H9 (cell line): Measurements from ENCODE around the gene PLEKHJ1. TPM values are rescaled to one million over a fixed set of nuclear protein-coding genes. Genes with fewer than 3 reads are reported as not detected.

ENCODE experiments used
- DNase-seq: peaks from one replicate; pipeline ENCODE4 v3.0.0-alpha.2; 2017
- H2AFZ ChIP-seq: one replicate; pipeline ENCODE4 v1.6.1; 2013; ENCODE audit warnings: mild to moderate bottlenecking, low read length, control low read depth, moderate library complexity
- H2AK5ac ChIP-seq: 2 replicates; pipeline ENCODE4 v1.6.1; 2013; ENCODE audit warnings: low read length, control low read depth, mixed read lengths; ENCODE audit not compliant: insufficient read length
- H2BK120ac ChIP-seq: one replicate; pipeline ENCODE4 v1.6.1; 2013; ENCODE audit warnings: low read depth, mild to moderate bottlenecking, low read length, control low read depth, inconsistent platforms; ENCODE audit not compliant: poor library complexity, severe bottlenecking
- H2BK12ac ChIP-seq: 2 replicates; pipeline ENCODE4 v1.6.1; 2013; ENCODE audit warnings: low read length, control low read depth, mixed read lengths, low read depth; ENCODE audit not compliant: insufficient read length
- H2BK15ac ChIP-seq: 2 replicates; pipeline ENCODE4 v1.6.1; 2013; ENCODE audit warnings: low read depth, low read length, control low read depth
- H2BK20ac ChIP-seq: one replicate; pipeline ENCODE4 v1.6.1; 2013; ENCODE audit warnings: low read depth, mild to moderate bottlenecking, low read length, control low read depth, inconsistent platforms; ENCODE audit not compliant: poor library complexity, severe bottlenecking
- H2BK5ac ChIP-seq: 2 replicates; pipeline ENCODE4 v1.6.1; 2013; ENCODE audit warnings: low read length, control low read depth, mixed read lengths; ENCODE audit not compliant: insufficient read length
- H3K14ac ChIP-seq: 2 replicates; pipeline ENCODE4 v1.6.1; 2013; ENCODE audit warnings: low read length, control low read depth; ENCODE audit not compliant: insufficient read depth
- H3K18ac ChIP-seq: 2 replicates; pipeline ENCODE4 v1.6.1; 2013; ENCODE audit warnings: low read depth, mild to moderate bottlenecking, mixed read lengths, low read length, control low read depth; ENCODE audit not compliant: insufficient read length
- H3K23ac ChIP-seq: 2 replicates; pipeline ENCODE4 v1.6.1; 2013; ENCODE audit warnings: low read length, control low read depth, mixed read lengths, low read depth; ENCODE audit not compliant: insufficient read length
- H3K23me2 ChIP-seq: 2 replicates; pipeline ENCODE4 v1.6.1; 2013; ENCODE audit warnings: low read depth, mild to moderate bottlenecking, mixed read lengths, low read length, control low read depth; ENCODE audit not compliant: insufficient read length, poor library complexity, severe bottlenecking
- H3K27ac ChIP-seq: 2 replicates; pipeline ENCODE4 v1.5.1; 2013; ENCODE audit warnings: low read length, control low read depth, mixed read lengths, low read depth; ENCODE audit not compliant: insufficient read length
- H3K27me3 ChIP-seq: 2 replicates; pipeline ENCODE4 v1.6.1; 2013; ENCODE audit warnings: low read length, control low read depth, inconsistent platforms; ENCODE audit not compliant: insufficient read depth
- H3K4ac ChIP-seq: 2 replicates; pipeline ENCODE4 v1.6.1; 2013; ENCODE audit warnings: low read depth, mild to moderate bottlenecking, control low read depth, inconsistent platforms, low read length, moderate library complexity
- H3K4me1 ChIP-seq: 2 replicates; pipeline ENCODE4 v1.6.1; 2013; ENCODE audit warnings: low read length, control low read depth, inconsistent platforms; ENCODE audit not compliant: insufficient read depth
- H3K4me2 ChIP-seq: 2 replicates; pipeline ENCODE4 v1.6.1; 2013; ENCODE audit warnings: low read length, control low read depth, mixed read lengths; ENCODE audit not compliant: insufficient read length, insufficient read depth
- H3K56ac ChIP-seq: 2 replicates; pipeline ENCODE4 v1.6.1; 2013; ENCODE audit warnings: low read depth, mild to moderate bottlenecking, mixed read lengths, low read length, control low read depth; ENCODE audit not compliant: insufficient read length
- H3K79me1 ChIP-seq: 2 replicates; pipeline ENCODE4 v1.6.1; 2013; ENCODE audit warnings: low read depth, mild to moderate bottlenecking, moderate library complexity, low read length, control low read depth, inconsistent platforms; ENCODE audit not compliant: insufficient read depth, poor library complexity, severe bottlenecking
- H3K79me2 ChIP-seq: 2 replicates; pipeline ENCODE4 v1.6.1; 2013; ENCODE audit warnings: low read length, control low read depth, inconsistent platforms; ENCODE audit not compliant: insufficient read depth
- H3K9ac ChIP-seq: 2 replicates; pipeline ENCODE4 v1.6.1; 2013; ENCODE audit warnings: low read length, control low read depth, mixed read lengths; ENCODE audit not compliant: insufficient read length; ENCODE audit errors: extremely low read depth
- H3K9me3 ChIP-seq: one replicate; pipeline ENCODE4 v1.6.1; 2013; ENCODE audit warnings: low read depth, low read length, inconsistent platforms; ENCODE audit not compliant: control insufficient read depth
- H3T11ph ChIP-seq: one replicate; pipeline ENCODE4 v1.6.1; 2013; ENCODE audit warnings: mild to moderate bottlenecking, low read length, control low read depth, inconsistent platforms
- H4K20me1 ChIP-seq: one replicate; pipeline ENCODE4 v1.6.1; 2013; ENCODE audit not compliant: control insufficient read depth, insufficient read length, insufficient read depth
- H4K5ac ChIP-seq: 2 replicates; pipeline ENCODE4 v1.6.1; 2013; ENCODE audit warnings: low read depth, mild to moderate bottlenecking, mixed read lengths, low read length, control low read depth; ENCODE audit not compliant: insufficient read length
- H4K8ac ChIP-seq: replicated peaks from 2 replicates; pipeline ENCODE4 v1.6.1; 2013; ENCODE audit warnings: low read length, control low read depth, mixed read lengths, low read depth; ENCODE audit not compliant: insufficient read length
- H4K91ac ChIP-seq: 2 replicates; pipeline ENCODE4 v1.6.1; 2013; ENCODE audit warnings: low read depth, mild to moderate bottlenecking, moderate library complexity, mixed read lengths, low read length, control low read depth; ENCODE audit not compliant: insufficient read length
- H3K27ac Mint-ChIP-seq, 3 experiments: 2 replicates in 2 of 3; 3 replicates in 1 of 3; pipeline ENCODE4 v1.8.0; 2020 to 2021; ENCODE audit warnings: mixed read lengths in 3 of 3, mild to moderate bottlenecking in 1 of 3, moderate library complexity in 1 of 3
- H3K27me3 Mint-ChIP-seq: 2 replicates; pipeline ENCODE4 v1.8.0; 2021; ENCODE audit warnings: low read depth, mild to moderate bottlenecking, moderate library complexity, mixed read lengths
- H3K36me3 Mint-ChIP-seq, 3 experiments: 2 replicates in 2 of 3; 3 replicates in 1 of 3; pipeline ENCODE4 v1.8.0; 2020 to 2021; ENCODE audit warnings: low read depth in 3 of 3, mixed read lengths in 3 of 3; ENCODE audit not compliant: insufficient read depth in 1 of 3
- H3K4me1 Mint-ChIP-seq, 2 experiments: 2 replicates each; pipeline ENCODE4 v1.8.0; 2020; ENCODE audit warnings: mixed read lengths in 2 of 2
- H3K4me3 Mint-ChIP-seq, 2 experiments: 2 replicates in 1 of 2; 3 replicates in 1 of 2; pipeline ENCODE4 v1.8.0; 2020 to 2021; ENCODE audit warnings: mild to moderate bottlenecking in 2 of 2, mixed read lengths in 2 of 2, moderate library complexity in 1 of 2
- H3K9me3 Mint-ChIP-seq, 2 experiments: 2 replicates in 1 of 2; 3 replicates in 1 of 2; pipeline ENCODE4 v1.8.0; 2020; ENCODE audit warnings: mild to moderate bottlenecking in 2 of 2, mixed read lengths in 2 of 2, moderate library complexity in 1 of 2
- CTCF ChIP-seq: fragments of 200-600 bp; sonication (generic); conservative IDR thresholded peaks from 3 replicates; pipeline ENCODE4 v1.8.0; 2021; ENCODE audit warnings: antibody characterized with exemption, mild to moderate bottlenecking
- WGBS: extraction: QIAGEN DNeasy Blood & Tissue Kit; methylation state at CpG from one replicate; pipeline ENCODE4 v1.1.7; 2013; ENCODE audit warnings: missing lambda C conversion rate, low lambda C conversion rate, mixed read lengths; ENCODE audit not compliant: insufficient read length; ENCODE audit errors: extremely low coverage; 5-methylcytosine and 5-hydroxymethylcytosine counted together
- total RNA-seq: library from RNA; stranded (reverse); gene quantifications from 2 replicates; pipeline ENCODE4 v1.2.1, GENCODE V29; 2021

Gene PLEKHJ1
- total RNA-seq, 1 experiment from 2014 or later: 139 TPM

DNA sequence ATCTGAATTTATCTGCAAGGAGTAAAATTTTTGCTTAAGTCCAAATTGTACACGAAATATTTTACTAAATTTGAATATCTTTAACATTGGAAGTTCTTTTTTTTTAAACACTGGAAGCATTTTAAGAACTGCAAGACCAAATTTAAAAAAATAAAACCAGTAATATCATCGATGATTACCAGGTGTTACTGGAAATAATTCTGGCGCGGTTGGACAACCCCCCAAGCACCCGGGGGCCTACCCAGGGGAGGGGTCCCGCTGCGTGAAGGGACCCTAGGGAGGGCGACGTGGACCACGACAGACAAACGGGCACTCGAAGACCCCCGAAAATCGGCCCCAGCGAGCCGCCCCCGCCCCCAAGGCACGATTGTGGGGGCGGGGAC lies 32.7 kb upstream of the PLEKHJ1 start:
- Histone ChIP-seq H3K18ac (no peak overlapping the region), H3K4me1 (0 out of 2 replicates have a peak, but pooled peaks cover 2% of the 10 kb centered on the region), H2BK12ac (no peak overlapping the region), H3K79me1 (no peaks in the 10 kb centered on the region), H4K20me1 (peaks cover 2% of the 10 kb centered on the region), H2BK15ac (no peak overlapping the region), H3K56ac (no peak overlapping the region), H3K27me3 (no peaks in the 10 kb centered on the region), H3K4ac (no peak overlapping the region), H2AFZ (no peak overlapping the region), H3K14ac (0 out of 2 replicates have a peak overlapping the region, but pooled peaks have one; percentile 75), H2AK5ac (no peak overlapping the region), H3K9me3 (no peaks in the 10 kb centered on the region), H4K5ac (no peak overlapping the region), H3K4me2 (no peak overlapping the region), H3K23ac (no peak overlapping the region), H3K23me2 (peaks cover 4% of the 10 kb centered on the region), H3K9ac (peak overlapping the region; percentile 74), H4K91ac (no peak overlapping the region), H4K8ac (no peak overlapping the region), H3T11ph (no peak overlapping the region), H2BK5ac (no peak overlapping the region), H3K79me2 (peaks cover 24% of the 10 kb centered on the region; the same call in 1 of the 2 replicates), H3K27ac (no peak overlapping the region), H2BK120ac (no peak overlapping the region), H2BK20ac (no peak overlapping the region)
- H3K36me3 Mint-ChIP-seq: peaks cover 12 to 32% (median 19%) of the 10 kb centered on the region in 3 experiments
- H3K27ac Mint-ChIP-seq: no peak overlapping the region; a peak in 1 of 7 replicates
- no CpG with 5 or more reads among the region's 19 CpGs for WGBS
- no peak for TF ChIP-seq CTCF
- peaks cover 13 to 26% of the 10 kb centered on the region in 2 experiments for H3K4me1 Mint-ChIP-seq
- peak overlapping the region; percentile 91 to 97 for H3K4me3 Mint-ChIP-seq
- peaks cover 8% of the 10 kb centered on the region for H3K27me3 Mint-ChIP-seq
- DNase-seq: no peak
- no peaks in the 10 kb centered on the region; a peak in 3 of 5 replicates for H3K9me3 Mint-ChIP-seq
